Fibroblast of the conjunctiva (primary cell): ENCODE data around the gene IL1RAP.

Experiments used
- DNase-seq: peaks from one replicate; pipeline ENCODE4 v3.0.0-alpha.2; 2010; ENCODE audit warnings: low read depth

Gene IL1RAP

GRCh38 chr3:190614226-190615059 is 100.6 kb downstream of the IL1RAP start:
- DNase-seq: no peak

- DNase-seq: no peak
Observed at GRCh38 chr3:190615060-190615384, 101.1 kb downstream of the IL1RAP start.

DNA sequence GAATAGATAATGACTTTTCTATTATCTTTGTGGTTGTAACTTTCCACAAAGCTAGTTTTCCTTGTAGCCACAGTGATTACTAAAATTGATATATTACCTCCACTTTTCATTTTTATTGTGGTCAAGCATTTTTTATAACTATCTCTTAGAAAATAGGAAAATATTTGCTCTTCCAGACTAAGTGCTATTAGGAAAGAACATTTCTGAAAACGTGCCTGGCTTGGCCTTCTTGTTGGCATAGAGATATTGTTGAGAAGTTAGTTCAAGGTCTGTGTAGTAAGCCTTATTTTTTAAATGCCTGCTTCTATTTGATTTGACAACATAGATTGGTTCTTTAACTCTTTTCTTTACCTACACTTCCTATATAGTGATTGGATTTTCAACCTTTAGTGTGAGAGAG is 101.7 kb downstream of the IL1RAP start:
- no peak for DNase-seq

GRCh38 chr3:190616637-190617036 is 102.8 kb downstream of the IL1RAP start:
- no peak for DNase-seq

GRCh38 chr3:190617185-190617584 is 103.3 kb downstream of the IL1RAP start:
- no peak for DNase-seq

DNA sequence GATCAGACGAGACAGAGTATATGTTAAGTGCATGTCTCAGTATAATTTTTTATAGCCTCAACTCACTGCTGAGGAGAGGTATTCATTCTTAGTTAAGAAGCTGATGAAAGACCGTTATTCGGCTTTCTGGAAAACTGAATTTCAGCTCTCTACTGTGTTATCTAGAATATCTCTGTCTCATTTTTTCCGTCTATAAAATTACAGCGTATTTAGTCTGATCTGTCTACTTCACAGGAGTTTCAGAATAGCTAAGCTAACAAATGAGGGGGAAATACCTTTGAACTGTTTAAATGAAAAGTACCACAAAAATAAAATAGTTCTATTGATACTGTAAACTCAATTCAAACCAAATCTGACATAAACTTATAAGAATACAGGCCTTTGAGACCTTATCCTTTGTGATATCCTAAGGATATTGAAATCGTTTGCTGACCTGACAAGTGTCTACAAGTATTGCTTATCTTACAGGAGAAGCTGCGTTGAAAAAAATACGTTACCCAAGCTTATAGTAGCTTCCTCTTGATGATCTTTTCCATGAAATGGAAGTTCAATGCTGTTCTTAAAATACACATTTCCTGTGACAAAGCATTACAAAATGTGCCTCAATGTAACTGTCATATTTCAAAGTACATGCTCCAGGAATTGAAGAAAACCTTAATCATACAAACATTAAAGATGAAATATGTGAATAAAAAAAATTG is 104.6 kb downstream of the IL1RAP start:
- DNase-seq: no peak

- no peak for DNase-seq
Observed at GRCh38 chr3:190619353-190619752, 105.5 kb downstream of the IL1RAP start.

- no peak for DNase-seq
Observed at GRCh38 chr3:190619761-190620160, 105.9 kb downstream of the IL1RAP start.

- no peak for DNase-seq
Observed at GRCh38 chr3:190620886-190621608, 107.2 kb downstream of the IL1RAP start.

DNA sequence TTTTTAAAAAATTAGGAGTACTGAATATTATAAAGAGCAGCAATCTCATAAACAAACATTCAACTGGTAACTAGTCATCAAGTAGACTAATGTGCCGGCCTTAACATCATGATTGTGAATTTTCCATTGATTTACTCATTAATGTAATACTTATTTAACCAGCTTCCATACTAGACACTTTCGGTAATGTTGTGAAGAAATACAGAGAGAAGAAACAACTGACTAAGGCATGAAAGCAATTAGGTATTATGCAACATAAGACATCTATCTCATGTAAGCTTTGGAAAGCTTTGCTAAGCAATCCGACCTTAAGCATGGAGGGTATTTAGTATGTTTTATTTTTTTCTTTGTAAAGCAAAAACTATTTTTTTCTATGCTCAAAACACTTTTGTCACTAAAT is 108.0 kb downstream of the IL1RAP start:
- no peak for DNase-seq

GRCh38 chr3:190624282-190624681 is 110.4 kb downstream of the IL1RAP start:
- no peak for DNase-seq

- no peak for DNase-seq
Observed at GRCh38 chr3:190626951-190627620, 113.2 kb downstream of the IL1RAP start.

- no peak for DNase-seq
Observed at GRCh38 chr3:190629088-190629487, 115.2 kb downstream of the IL1RAP start.

- DNase-seq: no peak
Observed at GRCh38 chr3:190631295-190631694, 117.4 kb downstream of the IL1RAP start.

DNA sequence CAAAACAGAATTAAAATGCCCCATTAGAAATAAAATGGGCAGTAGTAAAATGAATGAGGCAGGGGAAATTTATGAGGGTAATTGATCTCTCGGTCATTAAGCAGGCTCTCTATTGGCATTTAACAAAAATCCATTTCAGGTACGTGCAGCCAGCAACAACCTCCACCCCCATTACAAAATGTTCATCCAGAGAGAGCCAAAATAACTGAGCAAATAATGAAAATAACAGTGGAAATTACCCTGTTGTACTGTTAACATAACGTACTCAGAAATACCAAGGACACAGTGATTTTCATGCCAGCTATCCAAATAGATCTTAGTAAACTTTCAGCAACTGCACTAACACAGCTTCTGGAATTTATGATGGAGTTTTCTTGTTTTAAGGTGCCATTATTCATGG is 127.7 kb downstream of the IL1RAP start:
- no peak for DNase-seq

GRCh38 chr3:190642016-190642415 is 128.1 kb downstream of the IL1RAP start:
- no peak for DNase-seq

DNA sequence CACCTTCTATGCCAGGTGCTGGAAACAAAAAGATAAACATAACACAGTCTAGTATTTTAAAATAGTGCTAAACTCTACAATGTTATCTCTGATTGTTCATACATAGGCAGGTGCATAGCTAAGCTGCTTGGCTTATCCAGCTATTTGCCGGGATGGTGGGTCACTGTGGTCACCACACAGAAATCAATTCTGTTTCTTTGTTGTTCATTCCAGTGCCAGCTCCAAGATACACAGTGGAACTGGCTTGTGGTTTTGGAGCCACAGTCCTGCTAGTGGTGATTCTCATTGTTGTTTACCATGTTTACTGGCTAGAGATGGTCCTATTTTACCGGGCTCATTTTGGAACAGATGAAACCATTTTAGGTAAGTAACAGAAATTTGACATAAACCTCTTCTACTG is 130.2 kb downstream of the IL1RAP start:
- DNase-seq: no peak

DNA sequence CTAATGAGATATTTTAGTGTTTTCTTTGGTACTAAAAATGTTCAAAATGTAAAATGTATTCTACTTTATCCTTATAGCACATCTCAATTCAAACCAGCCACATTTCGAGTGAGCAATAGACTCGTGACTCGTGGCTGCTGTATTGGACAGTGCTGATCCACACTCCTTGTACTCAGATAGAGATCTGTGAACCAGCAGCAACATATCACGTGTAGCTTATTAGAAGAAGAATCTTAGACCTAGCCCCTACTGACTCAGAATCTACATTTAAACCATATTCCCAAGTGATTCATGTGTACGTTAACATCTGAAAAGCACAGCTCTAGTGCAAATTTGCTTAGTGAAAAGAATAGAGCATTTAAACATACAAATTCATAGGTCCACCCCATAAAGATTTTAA is 130.9 kb downstream of the IL1RAP start:
- DNase-seq: peak; percentile 9

DNA sequence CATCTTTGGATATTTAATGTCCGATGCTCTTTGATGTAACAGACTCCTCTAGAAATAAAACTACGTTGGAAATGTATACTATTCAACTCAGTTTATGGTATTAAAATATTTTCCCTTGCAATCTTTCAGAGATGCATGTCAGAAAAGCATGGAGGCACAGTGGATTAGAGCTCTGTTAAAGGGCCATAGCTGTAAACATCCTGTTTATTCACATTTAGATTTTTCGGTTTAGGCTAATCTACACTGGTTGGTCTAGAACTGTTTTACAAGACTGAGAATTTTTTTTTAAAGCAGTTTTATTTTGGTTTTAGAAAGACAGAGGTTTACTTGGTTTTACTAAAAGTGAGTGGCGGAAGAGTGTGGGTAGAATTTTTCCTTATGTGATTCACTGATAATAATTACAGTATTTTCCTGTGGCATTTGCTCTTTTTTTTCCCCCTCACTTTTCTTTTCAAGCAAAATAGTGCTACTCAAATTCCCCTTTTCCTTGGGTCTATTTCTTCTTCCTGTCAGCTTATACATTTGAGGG is 132.1 kb downstream of the IL1RAP start:
- no peak for DNase-seq

DNA sequence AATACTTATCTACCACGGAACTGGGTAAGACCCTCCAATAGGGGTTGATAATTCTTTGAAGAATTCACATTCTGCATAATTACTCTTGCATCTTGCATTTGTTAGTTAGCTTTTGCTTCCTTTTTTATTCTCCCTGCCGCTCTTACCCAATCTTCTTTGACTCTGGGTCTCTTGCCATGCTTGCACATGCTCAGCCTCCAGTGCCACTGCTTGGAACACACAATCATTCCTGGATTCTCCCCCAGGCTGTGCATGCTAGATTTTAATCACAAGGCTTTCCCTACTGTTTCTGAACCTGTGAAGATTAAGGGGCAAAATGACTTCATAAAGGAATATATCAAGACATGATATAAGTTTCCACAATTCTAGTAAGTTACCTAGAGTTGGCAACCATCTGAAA is 133.1 kb downstream of the IL1RAP start:
- no peak for DNase-seq

DNA sequence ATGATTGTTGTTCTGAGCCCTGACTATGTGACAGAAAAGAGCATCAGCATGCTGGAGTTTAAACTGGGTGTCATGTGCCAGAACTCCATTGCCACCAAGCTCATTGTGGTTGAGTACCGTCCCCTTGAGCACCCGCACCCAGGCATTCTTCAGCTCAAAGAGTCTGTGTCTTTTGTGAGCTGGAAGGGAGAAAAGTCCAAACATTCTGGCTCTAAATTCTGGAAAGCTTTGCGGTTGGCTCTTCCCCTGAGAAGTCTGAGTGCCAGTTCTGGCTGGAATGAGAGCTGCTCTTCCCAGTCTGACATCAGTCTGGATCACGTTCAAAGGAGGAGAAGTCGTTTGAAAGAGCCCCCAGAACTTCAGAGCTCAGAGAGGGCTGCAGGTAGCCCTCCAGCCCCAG is 142.0 kb downstream of the IL1RAP start:
- DNase-seq: no peak

DNA sequence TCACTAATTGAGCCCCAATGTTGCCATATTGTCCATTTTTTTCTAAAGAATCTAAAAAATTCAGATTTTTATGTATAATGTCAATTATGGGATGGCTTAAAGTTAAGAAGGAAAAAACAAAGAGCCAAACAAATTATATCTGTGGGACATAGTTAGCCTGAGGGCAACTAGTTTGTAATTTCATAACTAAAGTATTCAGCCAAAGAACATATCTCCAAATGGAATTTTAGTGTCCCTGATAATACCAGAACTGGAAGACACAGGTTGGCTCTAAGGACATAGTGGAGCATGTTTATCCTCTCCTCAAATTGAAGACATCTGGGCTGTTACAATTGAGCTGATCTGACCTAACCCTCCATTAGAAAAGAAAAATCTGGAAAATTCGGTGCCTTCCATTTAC is 144.2 kb downstream of the IL1RAP start:
- DNase-seq: no peak
